HUES48 (cell line): ENCODE measurements around the gene HRH3.

Experiments
- H3K27ac ChIP-seq: one replicate; pipeline ENCODE4 v1.7.0; 2013; ENCODE audit warnings: low read depth, low read length, inconsistent platforms
- H3K27me3 ChIP-seq: 2 replicates; pipeline ENCODE4 v1.6.1; 2013; ENCODE audit warnings: mild to moderate bottlenecking, low read length; ENCODE audit not compliant: control insufficient read depth, insufficient read depth
- H3K36me3 ChIP-seq: 2 replicates; pipeline ENCODE4 v1.6.1; 2013; ENCODE audit warnings: low read length; ENCODE audit not compliant: control insufficient read depth, insufficient read depth
- H3K4me1 ChIP-seq: 2 replicates; pipeline ENCODE4 v1.6.1; 2013; ENCODE audit warnings: mild to moderate bottlenecking, low read length; ENCODE audit not compliant: control insufficient read depth, insufficient read depth
- H3K4me3 ChIP-seq: 2 replicates; pipeline ENCODE4 v1.5.1; 2013; ENCODE audit warnings: mild to moderate bottlenecking, low read depth, low read length
- H3K9ac ChIP-seq: 2 replicates; pipeline ENCODE4 v1.6.1; 2013; ENCODE audit warnings: mild to moderate bottlenecking, low read depth, low read length, moderate library complexity
- H3K9me3 ChIP-seq: 2 replicates; pipeline ENCODE4 v1.6.1; 2013; ENCODE audit warnings: low read length; ENCODE audit not compliant: control insufficient read depth, insufficient read depth

The HRH3 gene

DNA sequence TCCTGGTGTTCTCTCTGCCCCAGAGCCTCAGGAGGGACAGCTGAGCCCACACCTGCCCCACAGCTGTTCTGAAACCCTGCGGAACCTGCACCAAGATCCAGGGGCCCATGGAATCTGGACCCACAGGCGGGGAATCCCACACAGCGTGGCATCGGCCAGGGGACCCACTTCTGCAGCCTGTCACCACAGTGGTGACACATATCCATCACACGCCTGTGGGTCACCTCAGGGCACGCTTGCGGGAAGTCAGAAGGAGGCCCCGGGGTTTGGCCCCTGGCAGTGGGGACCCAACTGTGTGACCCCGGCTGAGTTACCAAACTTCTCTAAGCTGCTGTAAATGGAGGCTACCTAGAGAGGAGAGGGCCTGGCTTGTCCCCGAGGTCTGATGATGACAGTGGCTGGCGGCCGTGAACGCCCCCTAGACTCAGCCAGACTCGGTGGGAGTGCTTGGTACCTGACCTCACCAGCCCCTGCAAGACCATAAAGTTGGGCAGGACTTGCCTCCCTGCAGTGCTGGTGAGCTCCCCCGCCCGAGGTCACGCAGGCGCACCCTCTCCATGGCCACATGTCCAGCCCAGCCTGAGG, 2.3 kb upstream of the HRH3 start:
- Histone ChIP-seq H3K27ac (no peak overlapping the region), H3K9ac (no peak overlapping the region), H3K4me3 (no peak overlapping the region), H3K27me3 (peaks cover 53% of the 10 kb centered on the region), H3K9me3 (no peaks in the 10 kb centered on the region), H3K4me1 (peaks cover 12% of the 10 kb centered on the region; the same call in 1 of the 2 replicates), H3K36me3 (no peaks in the 10 kb centered on the region)

GRCh38 chr20:62220666-62221568, 839 bp upstream of the HRH3 start:
- H3K27ac ChIP-seq = no peak overlapping the region
- H3K4me3 ChIP-seq = peak overlapping the region; percentile 50
- H3K4me1 ChIP-seq = peaks cover 12% of the 10 kb centered on the region; the same call in 1 of the 2 replicates
- no peaks in the 10 kb centered on the region for H3K36me3 ChIP-seq
- no peaks in the 10 kb centered on the region for H3K9me3 ChIP-seq
- no peak overlapping the region for H3K9ac ChIP-seq
- H3K27me3 ChIP-seq = peaks cover 61% of the 10 kb centered on the region

GRCh38 chr20:62219101-62219991, 732 bp downstream of the HRH3 start:
- H3K36me3 ChIP-seq = no peaks in the 10 kb centered on the region
- H3K9me3 ChIP-seq = no peaks in the 10 kb centered on the region
- H3K27me3 ChIP-seq = peaks cover 61% of the 10 kb centered on the region
- peak overlapping the region; percentile 58 for H3K4me3 ChIP-seq
- no peak overlapping the region for H3K27ac ChIP-seq
- H3K9ac ChIP-seq = no peak overlapping the region
- peaks cover 12% of the 10 kb centered on the region; the same call in 1 of the 2 replicates for H3K4me1 ChIP-seq

GRCh38 chr20:62217913-62218773, 1.9 kb downstream of the HRH3 start:
- no peak overlapping the region for H3K27ac ChIP-seq
- H3K9me3 ChIP-seq = no peaks in the 10 kb centered on the region
- H3K27me3 ChIP-seq = peaks cover 58% of the 10 kb centered on the region
- H3K4me1 ChIP-seq = peaks cover 12% of the 10 kb centered on the region; the same call in 1 of the 2 replicates
- no peak overlapping the region for H3K9ac ChIP-seq
- H3K4me3 ChIP-seq = no peak overlapping the region
- no peaks in the 10 kb centered on the region for H3K36me3 ChIP-seq

DNA sequence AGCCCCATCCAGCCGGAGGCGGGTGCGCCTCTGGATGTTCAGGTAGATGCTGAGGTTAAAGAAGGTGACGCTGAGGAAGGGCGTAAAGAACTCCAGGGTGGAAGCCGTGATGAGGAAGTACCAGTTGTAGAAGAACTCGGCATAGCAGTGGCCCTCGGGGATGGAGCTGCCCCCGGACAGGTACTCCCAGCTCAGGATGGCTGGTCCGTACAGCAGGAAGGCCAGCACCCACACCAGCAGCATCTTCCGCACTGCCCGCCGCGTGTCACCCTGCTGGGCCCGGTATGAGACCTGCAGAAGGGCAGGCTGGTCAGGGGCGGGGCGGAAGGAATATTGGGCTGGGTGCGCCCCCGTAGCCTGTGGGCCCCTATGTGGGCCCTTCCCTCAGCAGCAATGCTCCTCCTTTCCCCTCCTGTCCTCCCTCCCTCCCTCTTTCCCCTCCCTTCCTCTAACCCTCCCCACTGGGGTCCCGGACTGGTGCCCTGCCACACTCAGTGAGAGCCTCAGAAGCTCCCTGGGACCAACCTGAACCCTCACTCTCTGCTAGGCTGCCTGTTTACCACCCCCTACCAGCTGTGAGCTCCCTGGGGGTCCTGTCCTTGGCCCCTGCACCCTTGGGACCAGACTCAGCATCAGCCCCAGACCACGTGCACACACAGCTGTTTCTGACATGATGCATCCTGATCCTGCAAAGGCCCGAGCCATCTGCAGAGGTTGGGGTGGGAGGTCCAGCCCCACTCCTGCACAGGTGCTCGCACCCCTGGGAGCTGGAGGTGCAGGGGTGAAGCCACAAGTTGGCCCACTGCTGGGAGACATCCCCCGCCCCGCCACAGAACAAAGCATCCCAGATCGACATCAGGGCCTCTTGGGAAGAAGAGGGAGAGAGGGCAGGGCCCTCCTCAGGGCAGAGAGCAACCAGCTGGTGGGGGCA, 3.2 kb downstream of the HRH3 start:
- H3K36me3 ChIP-seq = no peaks in the 10 kb centered on the region
- no peak overlapping the region for H3K4me3 ChIP-seq
- no peak overlapping the region for H3K9ac ChIP-seq
- H3K4me1 ChIP-seq = peaks cover 12% of the 10 kb centered on the region; the same call in 1 of the 2 replicates
- no peak overlapping the region for H3K27ac ChIP-seq
- no peaks in the 10 kb centered on the region for H3K9me3 ChIP-seq
- H3K27me3 ChIP-seq = peaks cover 48% of the 10 kb centered on the region

- H3K4me3 ChIP-seq = no peak overlapping the region
- H3K9me3 ChIP-seq = no peaks in the 10 kb centered on the region
- H3K4me1 ChIP-seq = peaks cover 9% of the 10 kb centered on the region; the same call in 1 of the 2 replicates
- H3K36me3 ChIP-seq = no peaks in the 10 kb centered on the region
- H3K9ac ChIP-seq = no peak overlapping the region
- peaks cover 40% of the 10 kb centered on the region for H3K27me3 ChIP-seq
- H3K27ac ChIP-seq = no peak overlapping the region
Observed at GRCh38 chr20:62215991-62216635, 4.0 kb downstream of the HRH3 start.

DNA sequence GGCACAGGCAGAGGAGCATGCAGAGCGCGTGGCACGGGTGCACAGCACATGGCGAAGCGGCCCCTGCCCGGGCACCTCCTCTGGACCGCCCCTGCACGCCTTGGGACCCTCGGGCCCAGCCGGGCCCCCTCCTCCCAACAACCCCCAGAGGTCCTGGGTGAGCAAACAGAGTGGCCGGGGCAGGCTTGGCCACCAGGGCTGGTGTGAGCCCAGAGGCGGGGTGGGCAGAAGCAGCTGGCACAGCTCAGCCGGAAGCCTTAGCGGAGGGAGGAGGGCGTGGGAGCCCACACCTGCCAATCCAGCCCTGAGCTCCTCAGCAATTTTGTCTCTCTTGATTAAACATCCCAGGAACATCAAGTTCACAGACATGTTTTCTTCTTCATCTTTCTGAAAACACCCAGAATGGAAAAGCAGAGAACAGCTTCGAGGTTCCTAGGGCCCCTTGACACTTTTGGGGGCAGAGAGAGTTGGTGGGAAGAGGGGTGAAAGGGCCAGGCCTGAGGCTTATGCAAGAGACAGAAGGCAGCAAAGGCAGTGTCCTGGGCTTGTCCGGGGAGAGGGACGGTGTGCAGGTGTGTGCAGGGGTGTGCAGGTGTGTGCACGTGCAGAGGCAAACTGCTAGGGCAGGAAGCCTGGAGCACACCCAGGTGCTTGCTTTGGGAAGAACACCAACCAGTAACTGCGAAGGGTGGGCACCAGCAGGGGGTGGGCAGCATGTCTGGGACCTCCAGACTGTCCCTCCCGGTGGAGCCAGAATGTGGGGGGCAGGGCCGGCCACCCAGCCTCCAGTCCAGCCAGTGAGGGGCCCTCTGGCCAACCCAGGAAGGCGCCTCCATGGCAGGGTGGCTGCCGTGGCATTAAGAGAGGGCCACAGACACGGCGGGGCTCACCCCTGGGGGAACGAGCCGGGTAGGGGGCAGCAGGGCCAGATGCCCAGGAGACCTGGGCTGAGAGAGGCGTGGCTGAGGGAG, 4.8 kb downstream of the HRH3 start:
- Histone ChIP-seq H3K27me3 (peaks cover 32% of the 10 kb centered on the region), H3K4me3 (no peak overlapping the region), H3K27ac (no peak overlapping the region), H3K9me3 (no peaks in the 10 kb centered on the region), H3K4me1 (peaks cover 9% of the 10 kb centered on the region; the same call in 1 of the 2 replicates), H3K36me3 (no peaks in the 10 kb centered on the region), H3K9ac (no peak overlapping the region)

GRCh38 chr20:62214067-62214466, 6.0 kb downstream of the HRH3 start:
- Histone ChIP-seq H3K27ac (no peak overlapping the region), H3K9ac (no peak overlapping the region), H3K27me3 (peaks cover 25% of the 10 kb centered on the region)

More at GRCh38 chr20:62214067-62214466, 6.0 kb downstream of the HRH3 start:
- Histone ChIP-seq H3K4me1 (peaks cover 5% of the 10 kb centered on the region; the same call in 1 of the 2 replicates), H3K36me3 (no peaks in the 10 kb centered on the region), H3K9me3 (no peaks in the 10 kb centered on the region), H3K4me3 (no peak overlapping the region)
